ENCODE measurements around the gene IPPK.

DNA sequence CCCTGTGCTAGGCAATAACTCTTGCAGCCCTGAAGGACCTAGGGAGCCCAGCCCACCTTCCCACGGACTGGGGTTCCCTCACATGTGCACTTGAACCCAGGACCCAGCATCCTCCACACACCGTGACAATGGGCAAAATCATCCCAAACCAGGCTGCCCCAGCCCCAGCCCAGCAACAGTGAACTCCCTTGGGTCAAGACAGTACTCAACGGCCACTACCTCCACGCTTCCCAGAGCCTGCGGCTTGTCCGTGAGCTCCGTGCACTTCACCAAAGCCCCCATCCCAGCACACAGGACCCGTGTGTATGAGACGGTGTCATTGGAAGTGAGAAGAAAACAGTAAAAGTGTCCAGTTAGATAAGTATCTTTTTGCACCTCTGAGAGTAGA, 55.8 kb downstream of the IPPK start:
- TF ChIP-seq EZH2phosphoT487 (IDR thresholded peaks at IDR 0.05; ENCODE audit: insufficient read depth, low read depth) = no peak
- TF ChIP-seq EZH2 (IDR thresholded peaks at IDR 0.05; ENCODE audit: insufficient read depth, poor library complexity, severe bottlenecking) = no peak

Measured in GM23248 (cell line).